MCF 10A (cell line): ENCODE results near the gene FIBCD1. TPM values are rescaled to one million over a fixed set of nuclear protein-coding genes. Genes with fewer than 3 reads are reported as not detected.

Source experiments
- BruUV-seq: library from RNA; stranded (reverse); fragments of 400-500 nt; replicated peaks from 2 replicates; lab custom pipeline; 2021; lab: Mats Ljungman, UMichigan
- CTCF ChIA-PET: fragments of 300-600 bp; sonication (Branson Sonifier 250); formaldehyde crosslinking; extraction: SDS; loops from one replicate; lab custom pipeline; 2021; ENCODE audit warnings: antibody characterized with exemption, inconsistent platforms; lab: Yijun Ruan, JAX
- POLR2A ChIA-PET: fragments of 300-600, 350-650 bp; sonication (Branson Sonifier 250); formaldehyde crosslinking; extraction: SDS; loops from one replicate; lab custom pipeline; 2020; ENCODE audit warnings: antibody characterized with exemption, inconsistent platforms; lab: Yijun Ruan, JAX
- DNase-seq: peaks from one replicate; pipeline ENCODE4 v3.0.0-alpha.2; 2018; ENCODE audit not compliant: unreplicated experiment
- H3K27ac Mint-ChIP-seq: one replicate; pipeline ENCODE4 v1.8.0; 2022; ENCODE audit warnings: mild to moderate bottlenecking, low read depth, mixed read lengths; ENCODE audit not compliant: unreplicated experiment
- H3K27me3 Mint-ChIP-seq: one replicate; pipeline ENCODE4 v1.8.0; 2022; ENCODE audit warnings: mixed read lengths; ENCODE audit not compliant: insufficient read depth, unreplicated experiment
- H3K36me3 Mint-ChIP-seq: one replicate; pipeline ENCODE4 v1.8.0; 2022; ENCODE audit warnings: mild to moderate bottlenecking, moderate library complexity, mixed read lengths; ENCODE audit not compliant: insufficient read depth, unreplicated experiment
- H3K4me1 Mint-ChIP-seq: one replicate; pipeline ENCODE4 v1.8.0; 2022; ENCODE audit warnings: mixed read lengths; ENCODE audit not compliant: insufficient read depth, unreplicated experiment
- H3K4me3 Mint-ChIP-seq: one replicate; pipeline ENCODE4 v1.8.0; 2022; ENCODE audit warnings: mild to moderate bottlenecking, moderate library complexity, mixed read lengths; ENCODE audit not compliant: unreplicated experiment
- H3K9me3 Mint-ChIP-seq: one replicate; pipeline ENCODE4 v1.8.0; 2022; ENCODE audit warnings: mixed read lengths; ENCODE audit not compliant: unreplicated experiment
- CTCF ChIP-seq: fragments of 200-600 bp; IDR thresholded peaks from one replicate; pipeline ENCODE4 v1.8.0; 2022; ENCODE audit warnings: antibody characterized with exemption, mild to moderate bottlenecking; ENCODE audit not compliant: unreplicated experiment
- intact Hi-C: fragments of 100-400 bp; cut with micrococcal nuclease; formaldehyde crosslinking; loops from 2 replicates; pipeline ENCODE4 v1.14.1; 2022
- total RNA-seq: library from RNA; stranded (reverse); gene quantifications from 2 replicates; pipeline ENCODE4 v1.2.3, GENCODE V29; 2022

The FIBCD1 gene
- total RNA-seq, 1 experiment from 2014 or later, result 1.6 TPM

DNA sequence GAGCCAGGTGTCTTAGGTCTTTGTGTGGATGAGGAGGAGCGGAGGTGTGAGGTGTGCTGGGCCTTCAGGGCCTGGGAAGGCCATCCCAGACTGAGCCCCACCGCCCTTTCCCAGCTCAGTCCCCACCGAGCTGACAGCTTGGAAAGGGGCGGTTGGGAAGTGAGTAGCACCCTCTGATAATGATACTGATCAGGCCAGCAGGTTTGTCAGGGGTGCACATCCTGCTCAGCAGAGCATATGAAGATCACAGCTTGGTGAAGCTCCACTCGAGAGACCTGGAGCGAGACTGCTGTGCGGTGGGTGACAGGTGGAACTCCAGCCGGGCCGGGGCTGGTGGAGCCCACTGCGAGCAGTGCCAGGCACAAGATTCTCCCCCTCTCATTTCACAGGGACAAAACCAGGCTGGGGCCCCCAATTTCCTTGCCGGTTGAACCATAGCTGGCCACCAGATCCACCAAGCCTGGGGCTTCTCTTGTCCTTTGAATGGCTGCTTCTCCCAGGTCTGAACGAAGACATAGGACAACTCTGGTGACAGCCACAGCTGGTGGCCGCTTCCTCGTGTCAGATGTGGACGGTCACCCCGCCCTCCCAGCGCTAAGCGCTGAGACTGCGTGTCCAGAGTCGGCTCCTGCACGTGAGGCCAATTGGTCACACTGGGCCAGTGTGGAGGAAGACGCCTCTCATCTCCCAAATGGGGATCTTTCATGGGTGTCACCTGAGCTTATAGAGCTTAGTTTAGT is 50.7 kb downstream of the FIBCD1 start:
- BruUV-seq, result no TSS peak
- DNase-seq, result no peak
- no peaks in the 10 kb centered on the region for H3K9me3 Mint-ChIP-seq
- intact Hi-C loops, result no loop called here
- no peaks in the 10 kb centered on the region for H3K27me3 Mint-ChIP-seq
- no peak for TF ChIP-seq CTCF
- POLR2A ChIA-PET, result no interaction called here
- CTCF ChIA-PET, result interaction anchor here (0.7 to 1.2 kb wide), 2 partner anchors 12 to 22 kb away, joined by 3 read pairs; no protein-coding TSS in a partner anchor
- H3K4me3 Mint-ChIP-seq, result no peak overlapping the region
- H3K36me3 Mint-ChIP-seq, result peaks cover 89% of the 10 kb centered on the region
- no peak overlapping the region for H3K27ac Mint-ChIP-seq
- H3K4me1 Mint-ChIP-seq, result no peaks in the 10 kb centered on the region

DNA sequence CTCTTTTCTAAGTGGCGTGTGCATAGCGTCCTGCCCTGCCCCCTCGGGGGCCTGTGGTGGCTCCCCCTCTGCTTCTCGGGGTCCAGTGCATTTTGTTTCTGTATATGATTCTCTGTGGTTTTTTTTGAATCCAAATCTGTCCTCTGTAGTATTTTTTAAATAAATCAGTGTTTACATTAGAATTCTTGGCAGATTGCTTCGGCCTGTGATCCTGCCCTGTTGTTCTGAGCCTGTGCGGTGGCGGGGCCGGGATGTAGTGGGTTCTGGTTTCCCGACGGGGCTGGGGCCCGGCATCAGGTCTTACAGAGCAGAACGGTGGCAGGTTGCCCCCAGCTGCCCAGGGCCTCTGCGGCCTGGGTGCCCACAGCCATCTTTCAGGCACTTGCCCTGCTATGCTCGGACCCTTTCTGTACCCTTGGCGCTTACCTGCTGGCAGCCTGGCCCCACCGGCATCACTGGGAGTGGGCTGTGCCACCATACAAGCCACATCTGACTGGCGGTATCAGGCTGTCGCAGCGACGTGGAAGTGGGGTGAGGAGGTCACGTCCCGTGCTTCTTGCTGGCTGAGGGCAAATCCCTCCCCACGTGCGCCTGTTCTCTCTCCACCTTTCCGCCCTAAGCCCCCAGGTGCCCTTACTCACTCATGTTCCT is 51.4 kb downstream of the FIBCD1 start:
- no peak for DNase-seq
- H3K27me3 Mint-ChIP-seq, result no peaks in the 10 kb centered on the region
- POLR2A ChIA-PET, result interaction anchor here (1.0 kb wide), 1 partner anchor 194 kb away, joined by 3 read pairs; the partner anchor contains the start of gene EXOSC2
- TF ChIP-seq CTCF, result no peak
- no peaks in the 10 kb centered on the region for H3K9me3 Mint-ChIP-seq
- intact Hi-C loops, result no loop called here
- peaks cover 92% of the 10 kb centered on the region for H3K36me3 Mint-ChIP-seq
- CTCF ChIA-PET, result no interaction called here
- H3K4me3 Mint-ChIP-seq, result no peak overlapping the region
- no peaks in the 10 kb centered on the region for H3K4me1 Mint-ChIP-seq
- H3K27ac Mint-ChIP-seq, result no peak overlapping the region
- BruUV-seq, result no TSS peak

DNA sequence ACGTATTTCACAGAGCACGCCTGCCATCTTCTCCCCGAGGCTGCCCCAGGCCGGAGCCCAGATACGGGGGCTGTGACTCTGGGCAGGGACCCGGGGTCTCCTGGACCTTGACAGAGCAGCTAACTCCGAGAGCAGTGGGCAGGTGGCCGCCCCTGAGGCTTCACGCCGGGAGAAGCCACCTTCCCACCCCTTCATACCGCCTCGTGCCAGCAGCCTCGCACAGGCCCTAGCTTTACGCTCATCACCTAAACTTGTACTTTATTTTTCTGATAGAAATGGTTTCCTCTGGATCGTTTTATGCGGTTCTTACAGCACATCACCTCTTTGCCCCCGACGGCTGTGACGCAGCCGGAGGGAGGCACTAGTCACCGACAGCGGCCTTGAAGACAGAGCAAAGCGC is 52.1 kb downstream of the FIBCD1 start:
- TF ChIP-seq CTCF, result no peak
- Mint-ChIP-seq H3K36me3 (peaks cover 92% of the 10 kb centered on the region), H3K4me3 (no peak overlapping the region), H3K27me3 (no peaks in the 10 kb centered on the region), H3K27ac (no peak overlapping the region), H3K4me1 (no peaks in the 10 kb centered on the region), H3K9me3 (no peaks in the 10 kb centered on the region)
- ChIA-PET POLR2A (interaction anchor here (1.0 kb wide), 1 partner anchor 193 kb away, joined by 3 read pairs; the partner anchor contains the start of gene EXOSC2), CTCF (interaction anchor here (0.6 kb wide), 1 partner anchor 69 kb away, joined by 3 read pairs; no protein-coding TSS in a partner anchor)
- intact Hi-C loops, result no loop called here
- DNase-seq, result no peak
- TSS peak; percentile 9 for BruUV-seq
